HG03354 (cell line): ENCODE results near the gene NPVF.
A peak's percentile ranks its signal among the peaks of the same experiment; 100 is the strongest.

ENCODE experiments used
- ATAC-seq: cut with Tn5 transposase; IDR thresholded peaks from one replicate; pipeline ENCODE4 v1.9.1; 2021; ENCODE audit warnings: mild to moderate bottlenecking; ENCODE audit not compliant: unreplicated experiment, poor library complexity, severe bottlenecking

The NPVF gene

DNA sequence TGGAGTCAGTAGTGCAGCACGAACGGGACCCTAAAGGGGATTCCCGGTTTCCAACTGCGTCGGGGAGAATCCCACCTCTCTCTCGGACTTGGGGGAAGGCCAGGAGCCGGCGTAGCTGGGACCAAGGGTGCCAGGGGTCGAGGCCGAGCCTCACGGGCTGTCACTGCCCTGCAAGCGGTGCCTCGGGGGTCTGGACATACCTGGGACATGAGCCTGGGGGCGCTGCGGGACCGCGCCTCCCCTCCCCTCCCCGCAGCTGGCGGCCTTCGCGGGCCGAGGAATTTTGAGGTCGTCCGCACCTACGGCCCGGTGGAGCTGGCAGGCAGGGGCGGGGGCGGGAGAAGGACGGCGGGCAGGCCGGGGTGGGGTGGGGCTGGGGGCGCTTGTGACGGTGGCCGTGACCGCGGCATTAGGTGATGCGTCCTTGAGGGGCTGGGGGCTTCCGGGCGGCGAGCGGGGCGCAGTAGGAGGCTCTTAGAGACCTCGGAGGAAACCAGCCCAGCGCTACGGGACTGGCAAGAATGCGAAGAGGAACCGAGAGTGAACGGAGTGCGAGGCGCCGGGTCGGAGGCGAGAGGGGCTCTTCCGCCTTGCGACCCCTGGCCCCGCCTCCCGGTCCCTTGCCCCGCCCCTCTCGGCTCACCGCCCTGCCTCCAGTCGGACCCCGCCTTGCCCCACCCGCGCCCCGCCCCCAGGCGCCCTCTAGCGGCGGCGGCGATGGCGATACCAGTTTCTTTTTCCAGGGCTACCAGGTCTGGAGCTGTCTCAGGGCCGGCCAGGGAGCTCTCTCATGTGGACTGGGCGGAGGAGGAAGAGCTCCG, 48.3 kb downstream of the NPVF start:
- peak; percentile 97 for ATAC-seq

DNA sequence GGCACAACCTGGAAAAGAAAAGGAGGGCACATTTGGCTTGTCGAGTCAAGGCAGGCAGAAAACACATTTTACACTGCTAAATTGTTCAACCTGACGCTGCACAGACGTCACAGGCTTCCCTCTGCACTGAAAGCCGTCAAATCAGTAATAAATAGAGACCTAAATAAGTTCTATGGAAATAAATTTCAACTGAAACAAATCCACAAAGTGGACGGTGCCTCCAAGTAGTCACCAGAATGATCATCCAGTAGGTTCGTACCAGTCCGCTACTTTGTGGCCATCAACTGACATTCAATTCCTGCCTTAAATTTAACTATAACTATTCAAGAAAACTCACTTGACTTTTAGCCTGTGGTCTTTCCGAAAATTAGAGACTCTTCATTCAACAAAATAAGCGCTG, 49.0 kb downstream of the NPVF start:
- ATAC-seq, result no peak
